Stimulated activated naive CD8-positive, alpha-beta T cell treated with anti-CD3 and anti-CD28 coated beads, Interleukin-15, Interleukin-2, amounts not matched to agents 100 ng/mL and 50 ng/mL, for 24 hours (primary cell): ENCODE data around the gene HRH1.

Experiments
- H3K27ac Mint-ChIP-seq: one replicate; pipeline ENCODE4 v1.8.0; 2021; ENCODE audit warnings: mild to moderate bottlenecking, mixed read lengths
- H3K27me3 Mint-ChIP-seq: one replicate; pipeline ENCODE4 v1.8.0; 2021; ENCODE audit warnings: mixed read lengths
- H3K36me3 Mint-ChIP-seq: one replicate; pipeline ENCODE4 v1.8.0; 2021; ENCODE audit warnings: low read depth, mixed read lengths
- H3K4me1 Mint-ChIP-seq: one replicate; pipeline ENCODE4 v1.8.0; 2021; ENCODE audit warnings: low read depth, mixed read lengths
- H3K4me3 Mint-ChIP-seq: one replicate; pipeline ENCODE4 v1.8.0; 2021; ENCODE audit warnings: mild to moderate bottlenecking, mixed read lengths
- H3K9me3 Mint-ChIP-seq: one replicate; pipeline ENCODE4 v1.8.0; 2021; ENCODE audit warnings: mixed read lengths

The HRH1 gene

GRCh38 chr3:11136116-11136515, 18.2 kb upstream of the HRH1 start:
- H3K4me1 Mint-ChIP-seq: peaks cover 13% of the 10 kb centered on the region
- H3K27ac Mint-ChIP-seq: no peak overlapping the region
- no peaks in the 10 kb centered on the region for H3K36me3 Mint-ChIP-seq
- H3K4me3 Mint-ChIP-seq: no peak overlapping the region
- H3K9me3 Mint-ChIP-seq: no peaks in the 10 kb centered on the region
- peaks cover 5% of the 10 kb centered on the region for H3K27me3 Mint-ChIP-seq

GRCh38 chr3:11136830-11137626, 17.3 kb upstream of the HRH1 start:
- Mint-ChIP-seq H3K27ac (no peak overlapping the region), H3K4me1 (peaks cover 13% of the 10 kb centered on the region), H3K9me3 (no peaks in the 10 kb centered on the region), H3K27me3 (peaks cover 5% of the 10 kb centered on the region), H3K36me3 (no peaks in the 10 kb centered on the region), H3K4me3 (no peak overlapping the region)

- H3K4me1 Mint-ChIP-seq: peaks cover 13% of the 10 kb centered on the region
- no peaks in the 10 kb centered on the region for H3K9me3 Mint-ChIP-seq
- no peak overlapping the region for H3K4me3 Mint-ChIP-seq
- peaks cover 5% of the 10 kb centered on the region for H3K27me3 Mint-ChIP-seq
- no peaks in the 10 kb centered on the region for H3K36me3 Mint-ChIP-seq
- H3K27ac Mint-ChIP-seq: no peak overlapping the region
These were observed 16.7 kb upstream of the HRH1 start for GRCh38 chr3:11137627-11137959.

DNA sequence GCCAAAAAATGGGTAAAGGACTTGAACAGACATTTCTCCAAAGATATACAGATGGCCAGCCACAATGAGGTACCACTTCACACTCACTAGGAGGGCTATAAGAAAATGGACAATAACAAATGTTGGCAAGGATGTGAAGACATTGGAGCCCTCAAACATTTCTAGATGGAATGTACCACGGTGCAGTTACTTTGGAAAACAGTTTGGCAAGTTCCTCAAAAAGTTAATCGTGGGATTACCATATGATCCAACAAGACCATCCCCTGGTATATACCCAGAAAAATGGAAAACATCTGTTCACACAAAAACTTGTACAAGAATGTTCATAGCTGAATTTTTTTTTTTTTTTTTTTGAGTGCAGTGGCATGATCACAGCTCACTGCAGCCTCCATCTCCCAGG, 15.9 kb upstream of the HRH1 start:
- no peaks in the 10 kb centered on the region for H3K36me3 Mint-ChIP-seq
- H3K4me3 Mint-ChIP-seq: no peak overlapping the region
- H3K4me1 Mint-ChIP-seq: peaks cover 13% of the 10 kb centered on the region
- H3K27me3 Mint-ChIP-seq: peaks cover 5% of the 10 kb centered on the region
- H3K27ac Mint-ChIP-seq: no peak overlapping the region
- H3K9me3 Mint-ChIP-seq: no peaks in the 10 kb centered on the region

GRCh38 chr3:11140030-11140712, 14.1 kb upstream of the HRH1 start:
- Mint-ChIP-seq H3K36me3 (no peaks in the 10 kb centered on the region), H3K4me3 (no peak overlapping the region), H3K27ac (peak overlapping the region; percentile 9), H3K4me1 (peaks cover 13% of the 10 kb centered on the region), H3K9me3 (no peaks in the 10 kb centered on the region), H3K27me3 (peaks cover 5% of the 10 kb centered on the region)

GRCh38 chr3:11140713-11141104, 13.6 kb upstream of the HRH1 start:
- peaks cover 13% of the 10 kb centered on the region for H3K4me1 Mint-ChIP-seq
- peak overlapping the region; percentile 9 for H3K27ac Mint-ChIP-seq
- H3K9me3 Mint-ChIP-seq: no peaks in the 10 kb centered on the region
- H3K4me3 Mint-ChIP-seq: no peak overlapping the region
- no peaks in the 10 kb centered on the region for H3K36me3 Mint-ChIP-seq
- peaks cover 5% of the 10 kb centered on the region for H3K27me3 Mint-ChIP-seq

DNA sequence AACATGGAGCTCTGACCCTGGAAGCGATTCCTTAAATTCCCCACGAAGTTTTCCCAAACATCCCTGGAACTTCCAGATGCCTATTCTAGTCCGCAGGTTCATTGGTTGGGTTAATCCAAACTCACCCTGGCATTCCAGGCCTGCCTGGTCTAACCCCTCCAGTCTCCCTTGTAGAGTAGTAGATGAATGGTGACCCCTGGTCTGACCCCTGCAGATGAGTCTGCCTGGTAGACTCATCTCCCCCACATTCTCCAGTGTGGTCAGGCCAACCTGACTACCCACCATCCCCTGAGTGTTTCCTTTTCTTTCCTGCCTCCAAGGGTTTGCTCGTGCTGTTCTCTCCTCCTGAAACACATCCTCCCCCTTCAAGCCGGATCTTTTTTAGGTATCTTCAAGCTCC, 10.8 kb upstream of the HRH1 start:
- no peak overlapping the region for H3K4me3 Mint-ChIP-seq
- H3K36me3 Mint-ChIP-seq: no peaks in the 10 kb centered on the region
- H3K27me3 Mint-ChIP-seq: peaks cover 10% of the 10 kb centered on the region
- no peak overlapping the region for H3K27ac Mint-ChIP-seq
- peaks cover 13% of the 10 kb centered on the region for H3K4me1 Mint-ChIP-seq
- no peaks in the 10 kb centered on the region for H3K9me3 Mint-ChIP-seq

- Mint-ChIP-seq H3K4me1 (peaks cover 11% of the 10 kb centered on the region), H3K4me3 (no peak overlapping the region), H3K27me3 (peaks cover 16% of the 10 kb centered on the region), H3K27ac (no peak overlapping the region), H3K36me3 (no peaks in the 10 kb centered on the region), H3K9me3 (no peaks in the 10 kb centered on the region)
These were observed 9.3 kb upstream of the HRH1 start for GRCh38 chr3:11144996-11145395.

DNA sequence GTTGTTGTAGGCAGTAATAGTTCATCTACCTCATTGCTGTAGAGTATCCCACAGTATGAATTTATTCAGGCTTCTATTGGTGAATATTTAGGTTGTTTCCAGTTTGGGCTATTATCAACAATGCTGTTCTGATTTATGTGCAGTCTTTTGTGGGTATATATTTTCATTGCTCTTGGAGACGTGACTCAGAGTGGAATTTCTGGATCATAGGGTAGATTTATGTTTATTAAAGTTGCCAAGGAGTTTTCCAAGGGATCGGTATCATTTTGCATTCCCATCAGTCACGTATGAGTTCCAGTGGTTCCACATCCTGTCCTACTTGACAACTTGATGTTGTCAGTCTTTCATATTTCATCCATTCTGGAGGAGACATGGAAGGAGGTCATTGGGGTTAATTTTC, 8.4 kb upstream of the HRH1 start:
- Mint-ChIP-seq H3K27me3 (peaks cover 11% of the 10 kb centered on the region), H3K4me3 (no peak overlapping the region), H3K4me1 (peaks cover 2% of the 10 kb centered on the region), H3K9me3 (no peaks in the 10 kb centered on the region), H3K27ac (no peak overlapping the region), H3K36me3 (no peaks in the 10 kb centered on the region)

- no peaks in the 10 kb centered on the region for H3K9me3 Mint-ChIP-seq
- H3K4me3 Mint-ChIP-seq: no peak overlapping the region
- no peaks in the 10 kb centered on the region for H3K36me3 Mint-ChIP-seq
- H3K4me1 Mint-ChIP-seq: no peaks in the 10 kb centered on the region
- peaks cover 15% of the 10 kb centered on the region for H3K27me3 Mint-ChIP-seq
- H3K27ac Mint-ChIP-seq: no peak overlapping the region
These were observed 7.3 kb upstream of the HRH1 start for GRCh38 chr3:11146773-11147660.

- no peaks in the 10 kb centered on the region for H3K9me3 Mint-ChIP-seq
- no peak overlapping the region for H3K27ac Mint-ChIP-seq
- no peaks in the 10 kb centered on the region for H3K36me3 Mint-ChIP-seq
- peaks cover 9% of the 10 kb centered on the region for H3K4me1 Mint-ChIP-seq
- H3K27me3 Mint-ChIP-seq: peaks cover 39% of the 10 kb centered on the region
- H3K4me3 Mint-ChIP-seq: no peak overlapping the region
These were observed 4.0 kb upstream of the HRH1 start for GRCh38 chr3:11150256-11150655.

DNA sequence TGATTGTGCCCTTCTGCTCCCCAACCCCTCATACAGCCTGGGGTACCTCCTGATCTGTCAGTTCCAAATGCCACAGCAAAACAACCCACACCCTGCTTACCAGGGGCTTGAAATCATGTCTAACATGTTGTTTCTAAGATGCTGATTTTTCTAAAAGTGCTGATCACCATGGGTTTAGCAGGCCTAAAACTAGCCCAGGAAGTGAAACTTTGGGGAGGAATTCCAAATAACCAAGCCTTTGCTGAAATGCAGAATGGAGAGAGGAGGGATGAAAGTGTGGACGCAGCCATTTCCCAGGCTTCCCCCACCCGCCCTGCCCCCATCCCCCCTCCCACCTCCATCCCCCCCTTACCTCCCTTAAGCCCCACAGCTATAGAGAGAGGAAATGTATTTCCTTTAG, 2.0 kb upstream of the HRH1 start:
- H3K36me3 Mint-ChIP-seq: no peaks in the 10 kb centered on the region
- peaks cover 59% of the 10 kb centered on the region for H3K27me3 Mint-ChIP-seq
- no peaks in the 10 kb centered on the region for H3K9me3 Mint-ChIP-seq
- H3K4me1 Mint-ChIP-seq: peaks cover 12% of the 10 kb centered on the region
- H3K27ac Mint-ChIP-seq: no peak overlapping the region
- no peak overlapping the region for H3K4me3 Mint-ChIP-seq

DNA sequence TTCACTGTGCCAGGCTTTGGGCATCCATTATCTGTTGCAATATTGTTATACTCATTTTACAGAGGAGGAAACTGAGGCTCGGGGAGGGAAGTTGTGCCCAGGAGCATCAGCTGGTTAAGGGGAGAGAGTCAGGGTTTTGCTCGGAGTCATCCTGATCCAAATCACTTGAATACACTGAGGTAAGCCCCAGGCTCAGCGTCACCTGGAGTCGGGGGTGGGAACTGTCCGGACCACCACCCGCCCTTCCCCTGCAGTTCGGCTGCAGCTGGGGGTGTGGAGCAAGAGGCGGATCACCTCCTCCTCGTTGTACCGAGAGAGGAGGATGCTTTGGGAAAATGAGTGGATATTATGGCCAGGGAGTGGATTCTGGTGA, 646 bp downstream of the HRH1 start:
- Mint-ChIP-seq H3K4me1 (peaks cover 12% of the 10 kb centered on the region), H3K4me3 (peak overlapping the region; percentile 50), H3K27me3 (peaks cover 61% of the 10 kb centered on the region), H3K36me3 (no peaks in the 10 kb centered on the region), H3K27ac (no peak overlapping the region), H3K9me3 (no peaks in the 10 kb centered on the region)

- H3K27ac Mint-ChIP-seq: no peak overlapping the region
- H3K4me1 Mint-ChIP-seq: peaks cover 12% of the 10 kb centered on the region
- H3K27me3 Mint-ChIP-seq: peaks cover 61% of the 10 kb centered on the region
- H3K4me3 Mint-ChIP-seq: peak overlapping the region; percentile 50
- H3K36me3 Mint-ChIP-seq: no peaks in the 10 kb centered on the region
- H3K9me3 Mint-ChIP-seq: no peaks in the 10 kb centered on the region
These were observed 1.2 kb downstream of the HRH1 start for GRCh38 chr3:11155341-11156025.

- no peaks in the 10 kb centered on the region for H3K9me3 Mint-ChIP-seq
- no peak overlapping the region for H3K27ac Mint-ChIP-seq
- H3K36me3 Mint-ChIP-seq: no peaks in the 10 kb centered on the region
- H3K27me3 Mint-ChIP-seq: peaks cover 60% of the 10 kb centered on the region
- H3K4me1 Mint-ChIP-seq: peaks cover 12% of the 10 kb centered on the region
- H3K4me3 Mint-ChIP-seq: no peak overlapping the region
These were observed 1.7 kb downstream of the HRH1 start for GRCh38 chr3:11156026-11156410.
